GM10266 (cell line): ENCODE measurements around the gene PFDN1.
A peak's percentile ranks its signal among the peaks of the same experiment; 100 is the strongest.

Experiments
- DNase-seq: peaks from one replicate; pipeline ENCODE4 v3.0.0; 2012; ENCODE audit errors: extremely low spot score
- TF ChIP-seq, protein P1 (sequence below): IDR thresholded peaks from 2 replicates; pipeline ENCODE4 v1.5.1; 2012; ENCODE audit warnings: mild to moderate bottlenecking, low read depth; ENCODE audit not compliant: control insufficient read depth, insufficient read depth; ENCODE audit errors: missing control alignments

PFDN1 gene, protein sequence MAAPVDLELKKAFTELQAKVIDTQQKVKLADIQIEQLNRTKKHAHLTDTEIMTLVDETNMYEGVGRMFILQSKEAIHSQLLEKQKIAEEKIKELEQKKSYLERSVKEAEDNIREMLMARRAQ

DNA sequence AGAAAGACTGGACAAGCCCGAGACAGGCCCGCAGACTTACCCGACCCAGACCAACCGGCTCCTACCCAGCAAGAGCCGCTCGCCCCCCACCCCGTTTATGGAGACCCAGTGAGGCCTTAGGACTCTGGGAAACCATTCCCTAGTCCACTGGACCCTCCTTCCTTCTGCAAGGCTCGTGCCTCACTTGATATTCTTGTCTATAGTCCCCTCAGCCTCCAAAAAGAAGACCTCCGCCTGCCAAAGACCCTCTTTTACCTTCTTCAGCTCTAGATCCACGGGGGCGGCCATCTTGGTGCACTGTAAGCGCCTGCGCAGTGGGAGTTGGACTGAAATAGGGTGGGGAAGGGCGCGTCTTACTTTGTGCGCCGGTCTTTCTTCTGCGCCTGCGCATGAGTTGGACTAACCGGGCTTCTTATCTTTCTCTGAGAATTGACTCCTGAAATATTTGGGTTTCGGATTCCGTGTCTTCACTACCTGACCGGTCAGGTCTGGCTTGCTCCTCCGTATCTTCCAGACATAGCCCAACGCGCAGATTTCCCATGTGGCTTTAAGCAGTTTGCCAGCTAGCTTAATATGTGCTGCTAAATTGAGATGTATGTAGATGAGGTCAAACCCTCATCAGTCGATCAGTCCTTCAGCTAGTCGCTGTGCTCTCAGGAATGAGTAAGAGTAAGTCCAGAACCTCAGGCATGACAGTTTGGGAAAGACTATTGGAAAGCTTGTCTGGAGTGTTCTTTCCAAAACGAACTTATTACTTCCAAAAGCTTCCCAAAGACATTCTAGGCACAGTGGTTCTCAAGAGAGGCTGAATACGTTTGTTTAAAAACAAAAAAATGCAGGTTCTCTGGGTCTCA is at the start of gene PFDN1:
Gene PFDN1 (minus strand): TSS at position 316 of the 854 bp plus-strand sequence. CDS start 28 bp downstream, at position 288.
- peak; percentile 92 for DNase-seq
- TF ChIP-seq, protein P1, sequence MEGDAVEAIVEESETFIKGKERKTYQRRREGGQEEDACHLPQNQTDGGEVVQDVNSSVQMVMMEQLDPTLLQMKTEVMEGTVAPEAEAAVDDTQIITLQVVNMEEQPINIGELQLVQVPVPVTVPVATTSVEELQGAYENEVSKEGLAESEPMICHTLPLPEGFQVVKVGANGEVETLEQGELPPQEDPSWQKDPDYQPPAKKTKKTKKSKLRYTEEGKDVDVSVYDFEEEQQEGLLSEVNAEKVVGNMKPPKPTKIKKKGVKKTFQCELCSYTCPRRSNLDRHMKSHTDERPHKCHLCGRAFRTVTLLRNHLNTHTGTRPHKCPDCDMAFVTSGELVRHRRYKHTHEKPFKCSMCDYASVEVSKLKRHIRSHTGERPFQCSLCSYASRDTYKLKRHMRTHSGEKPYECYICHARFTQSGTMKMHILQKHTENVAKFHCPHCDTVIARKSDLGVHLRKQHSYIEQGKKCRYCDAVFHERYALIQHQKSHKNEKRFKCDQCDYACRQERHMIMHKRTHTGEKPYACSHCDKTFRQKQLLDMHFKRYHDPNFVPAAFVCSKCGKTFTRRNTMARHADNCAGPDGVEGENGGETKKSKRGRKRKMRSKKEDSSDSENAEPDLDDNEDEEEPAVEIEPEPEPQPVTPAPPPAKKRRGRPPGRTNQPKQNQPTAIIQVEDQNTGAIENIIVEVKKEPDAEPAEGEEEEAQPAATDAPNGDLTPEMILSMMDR: no peak

DNA sequence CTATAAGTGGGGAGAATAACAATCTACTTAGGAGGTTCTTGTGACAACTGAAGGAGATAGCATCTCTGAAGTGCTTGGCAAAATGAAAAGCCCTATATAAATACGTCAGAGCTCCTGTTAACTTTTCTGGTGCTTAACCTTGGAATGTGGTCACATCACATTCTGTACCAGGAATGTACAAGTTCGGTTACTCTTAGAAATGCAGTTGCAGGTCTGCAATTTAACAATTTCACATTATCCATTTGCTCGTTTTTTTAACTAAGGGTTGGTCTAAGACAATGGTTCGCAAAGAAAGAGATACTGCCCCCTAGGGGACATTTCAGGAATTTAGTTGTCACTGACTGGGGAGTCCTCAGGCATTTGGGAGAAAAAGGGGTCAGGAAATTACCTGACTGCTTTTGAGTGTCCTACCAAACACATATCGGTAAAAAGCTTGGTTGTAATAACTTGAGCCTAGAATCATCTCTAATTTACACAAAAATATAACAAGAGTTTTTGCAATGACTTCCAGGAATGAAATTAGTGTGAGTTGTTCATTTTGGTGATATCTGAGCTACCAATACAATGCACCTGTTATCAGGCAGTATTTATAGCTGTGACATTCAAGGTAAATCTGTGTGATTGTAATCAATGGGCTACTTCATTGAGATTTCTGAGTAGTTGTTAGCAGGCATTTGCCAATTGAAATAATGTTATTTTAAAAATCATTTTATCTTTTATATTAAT is 48.9 kb upstream of the PFDN1 start:
- TF ChIP-seq, protein P1: peak; percentile 81
- DNase-seq: peak; percentile 75

DNA sequence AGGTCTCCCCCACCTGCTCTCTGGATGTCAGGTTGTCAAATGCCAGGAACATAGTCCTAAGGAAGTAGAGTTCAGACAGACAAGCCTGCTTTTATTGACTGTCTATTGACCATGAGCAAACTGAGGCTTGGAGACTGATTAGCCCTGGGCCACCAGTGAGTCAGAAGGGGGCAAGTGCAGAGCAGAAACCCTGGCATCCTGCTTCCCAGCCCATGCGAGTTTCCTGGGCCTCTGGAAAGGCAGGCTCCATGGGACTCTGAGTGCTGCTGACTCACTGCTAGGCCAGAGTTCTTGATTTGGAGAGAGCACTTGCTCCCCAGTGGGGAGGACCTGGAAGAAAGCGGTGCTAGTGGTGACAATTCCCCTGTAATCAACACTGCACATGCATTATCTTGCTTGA is 46.3 kb upstream of the PFDN1 start:
- TF ChIP-seq, protein P1: no peak
- DNase-seq: no peak

DNA sequence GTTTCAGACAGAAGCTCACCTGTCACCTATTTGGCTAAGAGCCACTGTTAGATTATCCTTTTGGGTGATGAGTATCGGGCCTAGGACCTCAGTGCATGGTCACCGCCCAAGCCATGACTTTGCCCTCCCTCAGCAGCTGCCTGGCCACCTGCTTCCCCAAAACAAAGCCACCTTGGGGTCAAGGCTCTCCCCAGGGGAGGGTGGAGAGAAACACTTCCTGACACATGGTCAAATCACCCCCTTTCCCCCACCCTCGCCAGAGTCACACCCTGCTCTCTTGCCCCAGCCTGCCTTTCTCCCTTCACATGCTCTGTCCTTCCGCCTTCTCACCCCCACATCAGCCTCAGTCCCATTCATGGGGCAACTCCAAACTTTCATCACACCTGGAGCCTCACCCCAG is 45.2 kb upstream of the PFDN1 start:
- DNase-seq: no peak
- TF ChIP-seq, protein P1: no peak

DNA sequence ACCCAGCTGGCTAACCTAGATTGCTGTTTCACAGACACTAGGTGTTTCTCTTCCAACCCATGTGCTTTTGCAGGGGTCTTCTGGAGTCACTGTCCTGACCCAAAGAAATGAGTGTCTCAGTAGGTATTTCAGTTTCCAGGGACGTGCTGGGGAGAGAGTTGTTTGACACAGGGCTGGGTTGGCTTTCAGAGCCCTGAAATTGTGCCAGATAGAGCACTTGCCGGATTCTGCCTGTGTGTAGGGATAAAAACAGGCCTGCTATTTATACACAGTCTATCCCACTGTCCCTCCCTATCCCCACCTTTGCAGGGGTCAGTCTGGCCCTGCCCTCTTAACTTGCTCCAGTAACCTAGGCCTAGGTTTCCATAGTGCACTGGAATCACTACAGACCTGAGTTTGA is 44.5 kb upstream of the PFDN1 start:
- TF ChIP-seq, protein P1: no peak
- DNase-seq: no peak

DNA sequence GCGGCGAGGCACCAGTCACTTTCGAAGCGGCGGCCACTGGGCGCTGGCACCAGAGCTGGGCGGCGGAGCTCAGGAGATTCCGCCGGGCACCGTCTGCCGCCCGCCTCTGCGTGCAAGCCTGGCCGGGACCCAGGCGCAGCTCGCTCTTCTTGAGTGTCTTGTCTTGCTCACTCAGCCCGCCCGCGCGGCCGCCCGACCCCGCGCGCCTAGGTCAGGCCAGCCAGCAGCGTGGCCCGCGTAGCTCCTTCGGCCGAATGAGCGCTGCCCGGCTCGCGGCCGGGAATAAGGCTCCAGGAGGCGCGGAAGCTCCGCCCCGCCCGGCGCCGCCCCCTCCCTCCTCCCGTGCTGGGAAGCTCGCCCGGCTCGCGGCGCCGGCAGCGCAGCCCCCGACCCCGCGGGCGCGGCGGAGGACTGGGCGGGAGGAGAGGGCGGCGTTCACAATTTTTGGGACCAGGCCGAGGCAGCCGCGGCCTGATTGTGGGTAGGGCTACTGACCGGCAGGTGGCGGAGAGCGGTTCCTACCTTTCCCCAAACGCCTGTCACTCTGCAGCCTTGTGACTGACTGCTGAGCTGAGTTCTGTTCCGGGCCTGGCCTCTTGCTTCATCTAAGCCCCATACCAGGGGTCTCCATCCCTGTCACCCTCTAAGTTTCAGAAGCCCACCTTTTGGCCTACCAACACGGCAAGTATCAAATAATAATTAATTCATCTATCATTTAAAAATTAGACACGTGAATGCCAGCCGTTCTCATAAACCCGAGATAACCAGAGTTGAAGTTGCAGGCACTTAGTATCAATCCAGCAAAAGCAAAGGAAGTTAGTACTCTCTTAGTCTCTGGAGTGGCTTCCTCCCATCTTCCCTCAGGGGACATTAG is 43.7 kb upstream of the PFDN1 start, which contains the start of gene HBEGF:
Gene HBEGF (minus strand): TSS at position 256 of the 874 bp plus-strand sequence. CDS start 275 bp downstream, outside the sequence.
- TF ChIP-seq, protein P1: peak; percentile 62
- peak; percentile 80 for DNase-seq
